GM19240 (cell line): ENCODE data around the gene AFMID.
"Not testable (repeated sequence)": the region's sequence is repeated elsewhere in the genome, so short reads cannot be mapped to it uniquely, and the experiment has no call there.

Experiments
- DNase-seq: peaks from one replicate; pipeline ENCODE4 v3.0.0; 2011; ENCODE audit warnings: low spot score; ENCODE audit not compliant: insufficient read length

The AFMID gene

DNA sequence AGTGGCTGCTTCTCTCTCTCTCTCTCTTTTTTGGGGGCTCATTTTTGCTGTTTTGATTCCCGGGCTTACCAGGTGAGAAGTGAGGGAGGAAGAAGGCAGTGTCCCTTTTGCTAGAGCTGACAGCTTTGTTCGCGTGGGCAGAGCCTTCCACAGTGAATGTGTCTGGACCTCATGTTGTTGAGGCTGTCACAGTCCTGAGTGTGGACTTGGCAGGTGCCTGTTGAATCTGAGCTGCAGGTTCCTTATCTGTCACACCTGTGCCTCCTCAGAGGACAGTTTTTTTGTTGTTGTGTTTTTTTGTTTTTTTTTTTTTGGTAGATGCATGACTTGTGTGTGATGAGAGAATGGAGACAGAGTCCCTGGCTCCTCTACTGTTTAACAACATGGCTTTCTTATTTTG is 36.6 kb downstream of the AFMID start:
- DNase-seq: no peak

DNA sequence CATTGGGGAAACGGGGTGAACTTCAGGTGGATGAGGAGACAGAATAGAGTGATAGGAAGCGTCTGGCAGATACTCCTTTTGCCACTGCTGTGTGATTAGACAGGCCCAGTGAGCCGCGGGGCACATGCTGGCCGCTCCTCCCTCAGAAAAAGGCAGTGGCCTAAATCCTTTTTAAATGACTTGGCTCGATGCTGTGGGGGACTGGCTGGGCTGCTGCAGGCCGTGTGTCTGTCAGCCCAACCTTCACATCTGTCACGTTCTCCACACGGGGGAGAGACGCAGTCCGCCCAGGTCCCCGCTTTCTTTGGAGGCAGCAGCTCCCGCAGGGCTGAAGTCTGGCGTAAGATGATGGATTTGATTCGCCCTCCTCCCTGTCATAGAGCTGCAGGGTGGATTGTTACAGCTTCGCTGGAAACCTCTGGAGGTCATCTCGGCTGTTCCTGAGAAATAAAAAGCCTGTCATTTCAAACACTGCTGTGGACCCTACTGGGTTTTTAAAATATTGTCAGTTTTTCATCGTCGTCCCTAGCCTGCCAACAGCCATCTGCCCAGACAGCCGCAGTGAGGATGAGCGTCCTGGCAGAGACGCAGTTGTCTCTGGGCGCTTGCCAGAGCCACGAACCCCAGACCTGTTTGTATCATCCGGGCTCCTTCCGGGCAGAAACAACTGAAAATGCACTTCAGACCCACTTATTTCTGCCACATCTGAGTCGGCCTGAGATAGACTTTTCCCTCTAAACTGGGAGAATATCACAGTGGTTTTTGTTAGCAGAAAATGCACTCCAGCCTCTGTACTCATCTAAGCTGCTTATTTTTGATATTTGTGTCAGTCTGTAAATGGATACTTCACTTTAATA is 37.3 kb downstream of the AFMID start:
- DNase-seq: no peak

DNA sequence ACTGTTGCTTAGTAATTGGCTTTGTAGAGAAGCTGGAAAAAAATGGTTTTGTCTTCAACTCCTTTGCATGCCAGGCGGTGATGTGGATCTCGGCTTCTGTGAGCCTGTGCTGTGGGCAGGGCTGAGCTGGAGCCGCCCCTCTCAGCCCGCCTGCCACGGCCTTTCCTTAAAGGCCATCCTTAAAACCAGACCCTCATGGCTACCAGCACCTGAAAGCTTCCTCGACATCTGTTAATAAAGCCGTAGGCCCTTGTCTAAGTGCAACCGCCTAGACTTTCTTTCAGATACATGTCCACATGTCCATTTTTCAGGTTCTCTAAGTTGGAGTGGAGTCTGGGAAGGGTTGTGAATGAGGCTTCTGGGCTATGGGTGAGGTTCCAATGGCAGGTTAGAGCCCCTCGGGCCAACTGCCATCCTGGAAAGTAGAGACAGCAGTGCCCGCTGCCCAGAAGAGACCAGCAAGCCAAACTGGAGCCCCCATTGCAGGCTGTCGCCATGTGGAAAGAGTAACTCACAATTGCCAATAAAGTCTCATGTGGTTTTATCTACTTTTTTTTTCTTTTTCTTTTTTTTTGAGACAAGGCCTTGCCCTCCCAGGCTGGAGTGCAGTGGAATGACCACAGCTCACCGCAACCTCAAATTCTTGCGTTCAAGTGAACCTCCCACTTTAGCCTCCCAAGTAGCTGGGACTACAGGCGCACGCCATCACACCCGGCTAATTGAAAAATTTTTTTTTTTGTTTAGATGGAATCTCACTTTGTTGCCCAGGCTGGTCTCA is 38.1 kb downstream of the AFMID start:
- DNase-seq: no peak

DNA sequence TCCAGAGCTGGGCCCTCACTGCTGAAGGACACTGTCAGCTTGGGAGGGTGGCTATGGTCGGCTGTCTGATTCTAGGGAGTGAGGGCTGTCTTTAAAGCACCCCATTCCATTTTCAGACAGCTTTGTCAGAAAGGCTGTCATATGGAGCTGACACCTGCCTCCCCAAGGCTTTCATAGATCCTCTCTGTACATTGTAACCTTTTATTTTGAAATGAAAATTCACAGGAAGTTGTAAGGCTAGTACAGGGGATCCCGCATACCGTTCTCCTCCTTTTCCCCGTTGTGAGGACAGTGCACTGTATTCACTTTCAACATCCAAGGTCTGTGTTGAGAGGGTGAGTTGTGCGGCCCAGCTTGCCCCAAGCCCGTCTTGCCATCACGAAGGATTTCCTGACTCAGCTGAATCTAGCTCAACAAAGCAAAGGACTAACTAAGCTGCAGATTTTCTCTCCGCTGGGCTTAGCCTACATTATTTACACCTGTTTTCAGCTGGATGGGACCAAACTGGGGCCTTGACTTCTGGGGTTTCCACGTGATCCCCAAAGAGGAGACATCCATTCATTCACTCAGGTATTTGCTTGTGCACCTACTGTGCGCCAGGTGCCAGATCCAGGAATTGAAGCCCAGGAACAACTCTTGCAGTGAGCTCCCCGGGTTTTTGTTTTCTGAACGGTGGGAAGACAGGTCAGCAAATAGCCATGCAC is 39.0 kb downstream of the AFMID start:
- no peak for DNase-seq

DNA sequence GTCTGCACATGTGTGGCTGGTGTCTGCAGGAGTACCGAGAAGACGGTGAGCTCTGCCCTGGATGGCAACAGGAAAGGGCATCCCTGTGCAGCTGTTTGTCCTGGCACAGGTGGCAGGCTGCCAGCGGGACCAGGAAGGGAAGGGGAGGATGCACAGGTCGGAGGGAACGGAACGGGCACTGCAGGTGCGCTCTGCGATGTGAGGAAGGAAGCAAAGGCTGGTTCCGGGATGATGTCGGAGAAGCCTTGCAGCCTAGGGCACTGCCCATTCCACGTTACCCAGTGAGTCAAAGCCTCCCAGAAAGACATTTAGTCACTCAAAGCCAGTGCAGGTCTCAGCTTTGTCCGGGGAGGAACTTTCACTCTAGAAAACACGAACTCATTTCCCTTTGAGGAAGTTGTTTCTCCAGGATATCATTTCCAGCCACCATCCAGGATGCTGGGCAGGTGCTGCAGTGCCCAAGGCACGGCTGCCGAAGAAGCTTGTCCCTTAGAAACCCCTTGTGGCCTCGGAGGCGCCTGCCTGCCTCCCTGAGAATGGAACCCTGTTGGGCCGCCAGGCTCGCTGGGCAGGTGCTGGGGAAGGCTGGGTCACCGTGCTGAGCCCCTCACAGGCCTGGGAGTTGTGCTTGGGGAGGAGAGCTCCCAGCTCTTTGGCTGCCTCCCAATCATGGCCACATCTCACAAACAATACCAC is 39.7 kb downstream of the AFMID start:
- DNase-seq: no peak

DNA sequence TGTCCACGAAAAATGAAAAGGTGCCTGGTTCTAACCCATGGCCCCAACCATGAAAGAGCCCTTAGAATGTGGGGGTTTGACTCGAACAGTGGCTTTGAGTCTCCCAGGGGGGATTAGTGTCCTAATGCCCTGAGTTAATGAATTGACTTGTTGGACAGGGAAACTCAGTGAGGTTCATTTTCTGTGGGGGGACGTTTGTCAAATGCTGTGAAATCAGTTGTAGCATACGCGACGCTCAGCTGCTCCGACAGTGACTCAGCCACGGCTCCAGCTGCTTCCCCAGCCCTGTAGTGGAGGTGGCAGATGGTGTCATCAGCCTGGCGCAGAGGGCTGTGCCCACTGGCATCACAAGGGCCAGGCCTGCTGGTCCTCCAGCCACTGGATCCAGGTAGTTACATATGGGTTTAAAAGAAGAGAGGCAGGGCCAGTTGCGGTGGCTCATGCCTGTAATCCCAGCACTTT is 40.3 kb downstream of the AFMID start:
- DNase-seq: no peak

DNA sequence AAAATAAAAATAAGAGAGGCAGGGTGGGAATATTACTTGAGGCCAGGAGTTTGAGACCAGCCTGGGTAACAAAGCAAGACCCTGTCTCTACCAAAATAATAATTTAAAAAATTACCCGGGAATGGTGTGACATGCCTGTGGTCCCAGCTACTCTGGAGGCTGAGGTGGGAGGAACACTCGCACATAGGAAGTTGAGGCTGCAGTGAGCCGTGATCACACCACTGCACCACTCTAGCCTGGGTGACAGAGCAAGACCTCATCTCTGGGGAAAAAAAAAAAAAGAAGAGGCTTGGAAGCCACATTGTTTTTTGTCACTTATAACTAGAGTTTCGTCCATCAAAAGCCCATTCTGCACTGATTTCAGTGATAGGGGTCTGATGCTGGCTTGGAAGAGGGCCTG is 41.0 kb downstream of the AFMID start:
- DNase-seq: no peak

DNA sequence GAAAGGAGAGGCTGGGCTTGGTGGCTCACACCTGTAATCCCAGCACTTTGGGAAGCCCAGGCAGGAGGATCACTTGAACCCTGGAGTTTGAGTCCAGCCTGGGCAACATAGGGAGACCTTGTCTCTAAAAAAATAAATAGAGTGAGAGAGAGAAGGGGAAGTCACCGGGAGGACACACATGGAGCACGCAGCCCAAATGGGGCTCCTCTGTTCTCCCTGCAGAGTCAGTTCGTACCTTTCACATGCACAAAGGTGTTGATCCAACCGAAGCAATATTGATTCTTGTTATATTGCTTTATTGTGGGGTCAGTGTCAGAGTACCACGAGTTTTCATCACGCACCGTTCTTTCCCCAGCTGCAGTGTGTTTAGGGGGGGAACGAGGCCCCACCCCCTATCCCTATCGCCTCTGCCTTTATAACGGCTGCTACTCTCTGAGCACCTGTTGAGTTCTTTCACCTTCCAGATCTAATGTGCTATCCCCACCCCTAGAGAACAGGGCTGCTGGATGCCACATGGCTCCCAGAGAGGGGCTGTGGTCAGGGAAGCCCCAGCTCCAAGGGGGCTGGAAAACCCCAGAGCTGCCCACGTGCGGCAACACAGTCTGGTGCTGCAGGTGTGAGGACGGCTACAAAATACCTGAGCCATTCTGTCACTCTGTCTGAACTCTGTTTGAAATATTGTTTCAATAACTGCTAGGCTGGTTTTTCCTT is 43.2 kb downstream of the AFMID start:
- DNase-seq: no peak

DNA sequence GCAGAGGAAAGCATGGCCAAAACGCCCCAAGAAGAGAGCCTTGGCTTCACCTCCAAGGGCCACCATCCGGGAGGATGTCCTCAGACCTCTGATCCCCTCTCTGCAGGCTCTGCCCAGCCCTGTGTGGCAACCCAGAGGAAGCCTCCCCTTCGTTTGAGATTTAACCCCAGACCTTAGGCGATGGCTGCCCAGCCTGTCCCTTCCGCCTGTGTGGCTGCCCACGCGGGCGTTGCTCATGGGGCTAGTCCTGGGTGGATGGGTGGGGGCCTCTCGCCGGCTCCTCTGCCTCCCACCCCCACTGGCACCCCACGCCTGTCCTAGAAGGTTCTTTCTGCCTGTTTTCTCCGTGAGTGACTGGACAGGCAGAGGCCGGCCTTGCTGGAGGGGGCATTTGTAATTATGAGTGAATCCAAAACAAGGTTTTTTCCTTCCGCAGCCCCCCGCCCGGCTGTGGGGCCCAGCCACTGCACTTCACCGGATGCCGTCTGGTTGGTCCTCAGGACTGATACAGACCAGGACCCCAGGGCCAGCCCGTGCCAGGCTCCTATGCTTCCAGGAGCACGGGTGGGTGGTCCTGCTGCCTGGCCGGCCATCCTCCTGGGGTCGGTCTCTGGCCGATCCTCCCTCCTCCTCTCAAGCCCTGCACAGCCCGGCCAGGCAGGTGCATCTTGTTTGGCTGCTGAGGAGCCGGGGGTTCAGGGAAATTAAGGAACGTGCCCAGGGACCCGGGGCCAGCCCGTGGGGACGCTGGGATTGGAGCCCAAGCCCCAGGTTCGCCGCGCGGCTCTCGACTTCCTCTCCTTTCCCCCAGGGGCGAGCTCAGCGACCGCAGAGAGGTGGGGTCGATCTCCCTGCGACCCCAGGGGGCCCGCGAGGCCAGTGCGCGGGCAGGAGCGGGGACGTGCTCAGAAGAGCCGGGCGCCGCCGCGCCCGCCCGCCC is 44.1 kb downstream of the AFMID start, which contains the start of gene TMEM235:
Gene TMEM235 (plus strand): TSS at position 636 of the 940 bp plus-strand sequence. CDS start 393 bp downstream, outside the sequence.
- DNase-seq: no peak

DNA sequence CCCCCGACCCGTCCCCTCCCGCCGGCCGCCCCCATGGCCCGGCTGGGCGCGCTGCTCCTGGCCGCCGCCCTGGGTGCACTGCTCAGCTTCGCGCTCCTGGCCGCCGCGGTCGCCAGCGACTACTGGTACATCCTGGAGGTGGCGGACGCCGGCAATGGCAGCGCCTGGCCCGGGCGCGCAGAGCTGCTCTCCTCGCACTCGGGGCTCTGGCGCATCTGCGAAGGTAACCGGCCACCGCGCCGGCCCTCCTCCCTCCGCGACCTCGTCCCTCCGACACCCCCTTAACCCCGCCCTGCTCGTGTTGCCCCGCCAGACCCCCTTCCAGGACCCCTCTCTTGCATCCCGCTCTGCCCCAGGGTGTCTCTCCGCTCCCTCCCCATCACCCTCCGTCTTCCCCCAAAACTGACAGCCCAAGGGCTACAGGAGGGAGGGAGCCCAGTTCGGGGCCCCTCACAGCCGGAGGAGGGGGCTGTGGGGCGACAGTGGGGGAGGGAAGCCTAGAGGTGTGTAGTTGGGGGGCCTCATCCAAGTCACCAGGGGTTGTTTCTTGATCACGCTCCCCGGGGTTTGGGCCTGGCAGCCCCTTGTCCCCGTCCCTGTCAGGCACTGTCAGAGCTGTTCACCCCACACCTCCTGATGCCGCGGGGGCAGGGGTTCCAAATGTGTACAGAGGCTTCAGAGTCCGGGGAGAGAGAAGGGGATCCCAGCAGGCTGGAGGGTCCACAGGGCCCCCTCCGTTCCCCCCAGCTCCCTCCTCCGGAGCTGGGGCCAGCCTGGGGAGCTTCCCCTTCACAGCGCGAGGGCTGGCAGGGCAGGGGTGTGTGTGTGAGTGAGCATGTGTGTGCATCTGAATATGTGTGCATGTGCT is 45.1 kb downstream of the AFMID start:
- no peak for DNase-seq

DNA sequence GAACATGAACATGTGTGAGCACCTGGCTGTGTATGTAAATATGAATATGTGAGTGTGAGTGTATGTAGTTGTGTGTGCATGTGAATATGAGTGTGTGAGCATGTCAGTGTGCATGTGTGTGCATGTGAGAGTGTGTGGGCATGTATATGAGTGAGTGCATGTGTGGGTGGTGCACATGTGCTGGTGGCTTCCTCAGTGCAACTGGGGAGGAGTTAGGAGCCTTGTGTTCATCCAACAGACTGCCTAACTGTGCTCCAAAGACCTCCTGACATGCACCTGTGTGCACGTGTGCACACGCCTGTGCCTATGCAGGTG is 45.7 kb downstream of the AFMID start:
- DNase-seq: no peak

DNA sequence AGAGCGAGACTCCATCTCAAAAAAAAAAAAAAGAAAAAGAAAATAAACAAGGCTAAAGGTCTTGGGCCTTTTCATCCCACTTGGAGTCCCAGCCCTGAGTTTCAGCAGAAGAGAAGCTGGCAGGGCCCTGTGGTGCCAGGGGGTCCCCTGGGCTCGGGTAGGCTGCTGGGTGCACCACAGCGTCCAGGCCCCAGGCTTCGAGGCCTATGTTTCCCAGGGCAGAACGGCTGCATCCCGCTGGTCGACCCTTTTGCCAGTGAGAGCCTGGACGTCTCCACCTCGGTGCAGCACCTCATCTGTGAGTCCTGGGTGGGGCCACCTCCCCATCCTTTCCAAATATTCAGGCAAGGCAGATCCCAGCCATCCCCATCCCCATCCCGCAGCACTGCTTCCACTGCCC is 46.5 kb downstream of the AFMID start:
- no peak for DNase-seq

DNA sequence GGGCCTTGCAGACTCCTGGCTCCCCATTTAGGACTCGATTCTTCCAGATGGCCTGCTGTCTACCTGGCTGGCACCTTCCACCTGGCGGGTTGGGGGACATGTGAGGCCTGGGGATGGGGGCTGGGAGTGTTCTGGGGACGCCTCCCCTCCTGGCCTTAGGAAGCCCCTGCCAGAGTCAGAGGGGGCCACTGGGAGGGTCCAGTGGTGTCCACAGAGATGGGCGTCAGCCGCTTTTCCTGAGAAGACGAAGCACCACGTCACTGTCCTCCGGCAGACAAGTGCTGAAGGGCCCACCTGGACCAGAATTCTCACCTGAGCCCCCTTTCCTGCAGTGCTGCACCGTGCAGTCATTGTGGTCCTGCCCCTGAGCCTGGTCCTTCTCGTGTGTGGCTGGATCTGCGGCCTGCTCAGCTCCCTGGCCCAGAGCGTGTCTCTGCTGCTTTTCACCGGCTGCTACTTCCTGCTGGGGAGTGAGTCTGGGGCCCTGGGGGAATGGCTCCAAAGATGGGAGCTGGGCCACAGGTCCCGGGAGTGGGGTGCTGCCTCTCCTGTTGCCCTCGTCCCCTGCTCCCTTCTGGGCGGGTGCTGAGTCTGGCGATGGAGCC is 47.2 kb downstream of the AFMID start:
- DNase-seq: no peak

DNA sequence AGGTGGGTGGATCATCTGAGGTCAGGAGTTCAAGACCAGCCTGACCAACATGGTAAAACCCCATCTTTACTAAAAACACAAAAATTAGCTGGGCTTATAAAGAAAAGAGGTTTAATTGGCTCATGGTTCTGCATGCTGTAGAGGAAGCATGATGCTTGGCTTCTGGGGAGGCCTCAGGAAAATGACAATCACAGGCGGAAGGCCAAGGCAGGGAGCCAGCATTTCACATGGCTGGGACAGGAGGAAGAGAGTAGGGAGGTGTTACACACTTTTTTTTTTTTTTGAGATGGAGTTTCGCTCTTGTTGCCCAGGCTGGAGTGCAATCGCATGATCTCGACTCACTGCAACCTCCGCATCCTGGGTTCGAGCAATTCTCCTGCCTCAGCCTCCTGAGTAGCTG is 47.9 kb downstream of the AFMID start:
- DNase-seq: not testable (repeated sequence)

DNA sequence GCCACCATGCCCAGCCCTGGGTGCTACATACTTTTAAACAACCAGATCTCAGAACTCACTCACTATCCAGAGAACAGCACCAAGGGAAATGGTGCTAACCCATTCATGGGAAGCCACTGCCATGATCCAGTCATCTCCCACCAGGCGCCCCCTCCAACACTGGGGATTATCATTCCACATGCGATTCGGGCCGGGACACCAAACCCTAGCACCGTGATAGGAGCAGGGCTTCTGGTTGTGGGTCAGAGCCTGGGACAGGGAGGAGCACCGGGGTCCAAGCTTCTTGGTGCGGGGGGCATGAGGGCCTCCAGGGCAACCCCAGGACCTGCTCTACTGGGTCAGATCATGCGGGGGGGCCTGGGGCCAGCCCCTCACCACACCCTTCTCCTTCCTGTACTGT is 48.7 kb downstream of the AFMID start:
- DNase-seq: no peak

DNA sequence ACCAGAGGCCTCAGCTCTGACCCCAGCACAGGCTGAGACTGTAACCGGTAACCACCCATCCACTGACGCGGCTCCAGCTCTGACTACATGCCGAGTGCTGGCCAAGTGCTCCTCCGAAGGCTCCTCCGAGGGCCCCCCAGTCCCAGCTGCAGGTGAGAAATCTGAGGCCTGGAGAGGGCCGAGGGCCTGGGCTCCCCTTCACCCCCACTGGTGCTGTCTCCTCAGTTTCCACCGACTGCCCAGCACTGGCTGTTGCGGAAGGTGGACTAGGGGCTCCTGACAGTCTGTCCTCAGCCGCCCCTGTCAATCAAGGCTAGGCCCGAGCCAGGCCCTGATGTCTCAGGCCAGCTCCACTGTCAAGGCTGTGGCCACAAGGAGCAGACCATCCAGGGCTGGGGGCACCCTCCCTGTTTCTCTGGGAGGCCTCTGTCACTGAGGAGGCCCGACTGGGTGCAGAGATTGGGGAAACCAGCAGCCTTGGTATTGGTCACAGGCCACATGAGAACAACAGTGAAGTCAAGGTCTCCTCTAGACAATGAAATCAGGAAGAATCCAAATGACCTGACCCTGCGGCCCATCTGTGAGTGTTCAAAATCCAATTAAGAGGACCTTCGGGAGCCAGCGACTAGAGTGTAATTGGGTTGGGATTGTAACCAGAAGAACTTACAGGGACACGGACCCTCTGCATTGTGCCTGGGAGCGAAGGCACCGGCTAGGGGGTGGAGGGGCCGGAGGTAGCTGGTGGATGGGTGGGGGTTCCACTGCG is 49.4 kb downstream of the AFMID start:
- DNase-seq: no peak

DNA sequence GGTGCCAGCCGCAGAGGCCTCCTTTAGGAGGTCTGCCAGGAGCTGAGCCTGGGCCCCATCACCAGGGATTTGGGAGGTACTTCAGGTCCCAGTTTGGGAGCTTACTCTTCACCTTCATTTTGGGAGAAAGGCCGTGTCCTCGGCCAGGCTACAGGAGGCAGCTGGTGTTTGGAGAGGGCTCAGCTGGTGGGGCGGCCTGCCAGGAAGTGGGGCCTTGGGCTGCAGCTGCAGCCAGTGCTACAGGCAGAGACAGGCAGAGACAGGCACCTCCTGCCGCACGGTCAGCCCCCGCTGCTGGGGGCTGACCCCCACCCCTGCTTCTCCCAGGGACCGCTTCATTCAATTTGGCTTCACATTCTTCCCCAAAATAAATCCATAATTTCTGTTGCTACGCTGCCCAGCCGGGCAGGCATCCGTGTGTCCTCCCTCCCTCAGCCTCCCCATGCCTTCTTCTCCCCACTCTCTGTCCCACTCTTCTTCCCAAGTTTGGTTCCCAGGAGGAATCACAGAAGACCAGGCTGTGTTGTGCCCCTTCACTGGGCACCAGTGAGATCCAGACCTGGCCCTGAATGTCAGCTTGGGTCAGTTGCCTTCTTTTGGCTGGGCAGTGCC is 50.3 kb downstream of the AFMID start:
- no peak for DNase-seq
